OCI-LY7 (cell line): ENCODE measurements around the gene COPG1.

ENCODE experiments used
- CTCF ChIP-seq: fragments of 200-600 bp; sonication (generic); conservative IDR thresholded peaks from 2 replicates; pipeline ENCODE4 v1.5.1; 2014; ENCODE audit warnings: mild to moderate bottlenecking, antibody characterized with exemption, low read length, moderate library complexity, mixed read lengths
- EZH2phosphoT487 ChIP-seq: fragments of 200-600 bp; sonication (generic); IDR thresholded peaks from 2 replicates; pipeline ENCODE4 v1.6.1; 2018; ENCODE audit warnings: low read depth, borderline replicate concordance, mild to moderate bottlenecking, mixed run types, antibody characterized with exemption, low read length, moderate library complexity, mixed read lengths

- TF ChIP-seq CTCF: no peak
- TF ChIP-seq EZH2phosphoT487: no peak
Observed at GRCh38 chr3:129276385-129276784, 27.0 kb downstream of the COPG1 start.
